ENCODE measurements around the gene OPHN1.

OPHN1 gene

DNA sequence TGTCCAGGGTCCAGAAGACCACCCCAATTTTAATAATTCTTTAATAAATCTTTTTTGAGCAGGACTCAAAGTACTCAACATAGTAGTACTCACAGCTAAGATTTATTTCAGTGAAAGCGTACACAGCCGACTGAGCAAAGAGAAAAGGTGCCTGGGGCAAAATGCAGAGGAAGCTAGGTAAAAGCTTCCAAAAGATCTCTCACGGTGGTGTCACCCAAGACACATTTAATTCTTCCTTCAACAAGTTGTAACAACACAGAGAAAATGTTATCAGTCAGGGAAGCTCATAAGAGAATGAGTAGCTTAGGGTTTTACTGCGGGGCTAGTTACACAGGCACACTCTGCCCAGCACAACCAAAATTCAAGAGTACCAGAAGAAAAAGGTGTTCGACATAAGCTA lies 201.1 kb downstream of the OPHN1 start:
- no peak for DNase-seq

DNA sequence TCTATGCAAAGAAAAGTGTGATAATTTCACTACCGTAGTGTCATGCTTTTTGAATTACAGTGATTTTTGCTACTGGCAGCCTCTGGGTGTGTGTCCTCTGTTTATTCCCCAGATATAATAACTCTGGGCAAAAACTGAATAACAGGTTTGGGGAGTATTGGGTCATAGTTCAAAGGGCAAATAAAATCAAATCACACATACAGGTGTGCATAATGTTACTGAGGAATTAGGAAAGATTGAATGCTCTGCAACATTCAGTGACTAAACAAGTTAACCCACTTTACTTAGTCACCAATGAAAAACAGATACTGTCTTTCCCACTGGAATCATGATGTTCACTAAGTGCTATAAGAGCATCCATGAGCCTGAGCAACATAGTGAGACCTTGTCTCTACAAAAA lies 224.3 kb downstream of the OPHN1 start:
- DNase-seq: no peak

DNA sequence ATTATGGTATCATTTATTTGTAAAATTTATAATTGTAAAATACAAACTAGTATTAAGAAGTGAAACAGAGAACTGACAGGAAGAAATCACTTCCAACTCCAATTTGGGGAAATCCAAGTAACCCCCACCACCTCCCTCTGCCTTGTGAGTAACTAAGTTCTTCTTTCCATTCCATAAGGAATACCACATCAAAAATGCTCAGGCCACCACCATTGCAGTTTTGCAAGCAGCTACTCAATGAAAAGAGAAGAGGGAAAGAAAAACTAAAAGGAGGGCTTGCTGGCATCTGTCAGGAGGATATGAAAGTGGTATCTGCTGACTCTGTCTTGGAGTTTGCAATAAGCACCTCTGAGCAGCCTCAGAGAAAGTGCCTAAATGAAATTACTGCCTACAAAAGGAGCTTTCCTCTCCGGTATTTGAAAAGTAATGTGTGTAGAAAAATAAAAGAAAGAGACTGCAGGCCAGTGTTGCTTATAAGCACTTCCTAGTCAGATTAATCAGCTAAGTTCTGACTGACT lies 228.7 kb downstream of the OPHN1 start:
- DNase-seq: no peak

DNA sequence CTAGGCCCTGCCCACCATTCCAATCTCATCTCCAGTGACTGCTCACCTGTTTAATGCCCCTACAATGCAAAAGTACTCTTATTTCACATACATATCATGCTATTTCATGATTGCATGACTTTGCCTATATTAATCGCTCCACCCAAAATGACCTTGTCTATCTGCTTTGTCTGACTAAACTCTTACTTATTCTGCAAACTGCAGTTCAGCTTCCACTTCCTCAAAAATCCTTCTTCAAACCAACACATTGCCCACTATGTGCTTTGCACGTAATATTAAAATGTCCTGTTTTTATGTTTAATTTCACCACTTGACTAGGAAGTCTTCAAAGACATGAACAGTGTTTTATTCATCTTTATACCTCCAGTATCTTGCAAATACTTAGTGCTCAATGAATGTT lies 229.6 kb downstream of the OPHN1 start:
- DNase-seq: no peak

DNA sequence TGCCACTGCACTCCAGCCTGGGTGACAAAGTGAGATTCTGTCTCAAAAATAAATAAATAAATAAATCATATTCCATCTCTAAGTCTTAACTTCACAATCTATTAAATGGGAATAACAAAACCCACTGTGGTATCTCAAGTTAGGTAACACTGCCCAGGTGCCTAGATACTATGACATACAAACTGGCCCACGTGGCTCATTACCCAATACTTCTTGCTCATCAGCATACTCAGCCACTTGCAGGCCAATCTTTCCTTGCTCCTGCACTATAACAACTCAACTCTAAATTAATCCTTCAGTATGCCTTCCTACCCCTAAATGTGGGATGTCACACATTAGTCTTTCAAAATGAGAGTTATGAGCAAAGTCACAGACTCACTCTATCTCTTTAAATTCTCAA lies 230.1 kb downstream of the OPHN1 start:
- no peak for DNase-seq

DNA sequence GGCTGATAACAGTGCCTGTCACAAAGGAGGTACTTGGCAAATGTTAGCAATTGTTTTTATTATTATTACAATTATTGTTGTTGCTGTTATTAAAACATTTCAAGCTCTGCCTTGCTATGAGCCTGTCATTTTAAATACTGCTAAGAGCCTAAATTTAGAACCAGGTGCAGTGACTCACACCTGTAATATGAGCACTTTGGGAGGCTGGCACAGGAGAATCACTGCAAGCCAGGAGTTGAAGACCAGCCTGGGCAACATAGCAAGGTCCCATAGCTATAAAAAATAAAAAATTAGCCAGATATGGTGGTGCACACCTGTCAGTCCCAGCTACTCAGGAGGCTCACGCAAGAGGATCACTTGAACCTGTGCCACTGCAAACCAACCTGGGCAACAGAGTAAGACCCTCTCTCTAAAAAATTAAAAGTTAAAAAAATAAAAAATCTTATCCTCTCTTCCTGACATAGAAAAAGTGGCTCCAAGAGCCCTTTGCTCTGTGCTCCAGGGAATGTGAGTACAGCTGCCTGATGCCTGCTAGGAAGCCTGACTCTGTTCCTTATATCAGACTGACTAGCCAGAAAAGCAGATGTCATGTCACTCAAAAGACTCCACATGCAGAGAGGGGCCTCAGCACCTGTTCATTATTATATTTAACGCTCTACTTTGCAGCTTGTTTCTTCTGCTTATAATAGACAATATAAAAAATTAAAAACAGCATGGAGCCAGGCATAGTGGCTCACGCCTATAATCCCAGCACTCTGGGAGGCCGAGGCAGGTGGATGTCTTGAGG lies 234.0 kb downstream of the OPHN1 start:
- no peak for DNase-seq

DNA sequence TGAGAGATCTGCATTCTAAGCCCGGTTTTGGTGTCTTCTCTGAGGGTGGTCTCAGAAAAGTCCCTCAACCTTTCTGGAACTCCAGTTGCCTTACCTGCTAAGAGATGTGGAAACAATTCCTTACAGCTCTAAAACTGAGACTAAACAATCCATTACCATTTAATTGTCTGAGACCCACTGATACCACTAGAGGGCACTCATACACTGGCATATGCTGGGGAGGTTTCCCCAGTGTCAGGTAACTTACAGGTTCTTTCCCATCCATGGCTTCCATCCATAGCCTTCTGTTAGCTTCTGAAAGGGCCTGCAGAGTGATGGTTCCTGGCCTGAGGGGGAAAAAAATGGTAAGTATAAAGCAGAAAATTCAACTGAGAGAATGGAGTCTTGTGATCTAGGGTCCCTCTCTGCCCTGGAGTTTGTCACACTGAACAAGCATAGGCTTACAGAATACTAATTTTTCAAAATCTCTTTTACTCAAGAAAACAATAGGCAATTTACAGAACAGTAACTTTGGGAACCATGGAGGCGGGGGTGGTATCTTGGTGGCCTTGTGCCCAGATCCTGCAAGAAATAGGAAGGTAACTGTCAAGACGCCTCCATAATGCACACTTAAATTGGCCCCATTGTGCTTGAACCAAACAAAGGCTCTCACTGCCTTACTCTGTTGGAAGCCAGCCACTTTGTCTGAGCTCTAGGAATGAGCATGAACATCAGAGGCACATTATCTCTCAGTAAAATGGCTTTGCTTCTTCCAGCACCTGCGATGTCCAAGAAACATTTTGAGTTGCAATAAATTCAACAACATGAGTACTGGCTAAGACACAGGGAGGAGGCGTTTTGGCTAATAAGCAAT lies 236.1 kb downstream of the OPHN1 start:
- no peak for DNase-seq

DNA sequence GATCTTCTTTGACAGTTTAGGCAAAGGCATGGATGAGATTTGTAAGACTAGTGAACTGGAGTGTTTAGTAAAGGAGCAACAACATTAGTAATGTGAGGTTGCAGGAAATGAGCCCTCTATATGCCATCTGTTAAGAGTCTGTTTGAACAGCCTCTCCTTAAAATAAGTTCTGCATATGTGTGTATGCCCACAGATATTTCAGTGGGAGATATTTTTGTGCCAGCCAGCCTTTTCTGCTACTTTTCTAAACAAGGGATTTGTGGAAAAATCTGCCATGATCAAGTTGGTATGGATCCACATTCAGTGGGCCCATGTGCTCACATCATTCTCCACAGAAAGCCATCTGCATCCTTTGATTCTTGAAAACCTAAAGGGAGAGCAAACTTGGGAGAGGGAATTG lies 237.7 kb downstream of the OPHN1 start:
- DNase-seq: no peak

DNA sequence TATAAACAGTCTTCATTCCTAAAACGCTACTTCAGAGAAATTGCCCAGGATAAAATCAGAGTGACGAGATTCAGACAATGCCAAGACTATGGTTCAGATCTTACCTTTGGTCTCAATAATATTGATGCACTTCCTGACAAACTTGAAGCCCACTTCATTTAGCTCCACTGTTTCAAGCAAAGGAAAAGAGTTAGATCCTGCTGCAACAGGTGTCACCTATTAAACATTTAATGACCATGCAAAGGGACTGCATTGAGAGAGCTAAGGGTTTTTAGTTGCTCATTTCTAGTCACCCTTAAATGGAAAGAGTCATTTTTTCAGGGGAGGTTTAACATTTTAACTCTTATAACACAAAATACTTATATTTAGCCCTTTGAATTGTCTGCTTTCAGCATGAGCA lies 239.5 kb downstream of the OPHN1 start:
- DNase-seq: no peak

DNA sequence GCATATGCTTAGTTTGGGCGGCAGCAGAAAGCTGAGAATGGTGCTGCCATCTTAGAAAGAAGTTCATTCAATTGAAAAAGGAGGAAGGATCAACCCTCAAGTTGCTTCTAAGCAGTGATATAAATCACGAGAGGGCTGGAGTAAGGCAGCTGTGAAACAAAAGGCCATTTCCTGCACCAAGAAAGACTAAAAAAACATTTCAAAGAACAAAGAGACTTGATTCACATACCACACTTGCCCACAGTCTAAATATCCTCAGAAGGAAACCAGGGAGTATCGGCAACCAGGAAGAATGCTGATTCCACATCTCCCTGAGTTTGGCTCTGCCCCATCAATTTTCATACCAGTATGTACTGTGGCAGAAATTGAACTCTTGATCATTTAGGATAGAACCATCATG lies 240.1 kb downstream of the OPHN1 start:
- no peak for DNase-seq

DNA sequence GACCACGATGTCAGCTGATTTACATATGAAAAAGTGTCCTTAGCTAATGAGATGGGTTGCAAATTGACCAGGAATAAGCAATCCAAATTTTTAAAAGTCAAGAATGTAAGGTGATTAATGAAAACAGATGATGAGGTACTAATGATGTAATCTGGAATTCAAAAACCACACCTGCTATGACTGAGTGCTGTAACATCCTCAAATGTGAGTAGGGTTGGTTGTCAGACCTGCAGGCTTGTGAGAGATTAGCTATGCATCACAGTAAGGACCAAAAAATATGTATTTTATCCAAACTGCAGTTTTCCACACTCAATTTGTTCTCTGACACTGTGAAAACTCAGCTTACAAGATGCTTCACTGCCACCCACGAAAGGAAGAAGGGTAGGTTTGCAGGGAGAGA lies 242.5 kb downstream of the OPHN1 start:
- no peak for DNase-seq

DNA sequence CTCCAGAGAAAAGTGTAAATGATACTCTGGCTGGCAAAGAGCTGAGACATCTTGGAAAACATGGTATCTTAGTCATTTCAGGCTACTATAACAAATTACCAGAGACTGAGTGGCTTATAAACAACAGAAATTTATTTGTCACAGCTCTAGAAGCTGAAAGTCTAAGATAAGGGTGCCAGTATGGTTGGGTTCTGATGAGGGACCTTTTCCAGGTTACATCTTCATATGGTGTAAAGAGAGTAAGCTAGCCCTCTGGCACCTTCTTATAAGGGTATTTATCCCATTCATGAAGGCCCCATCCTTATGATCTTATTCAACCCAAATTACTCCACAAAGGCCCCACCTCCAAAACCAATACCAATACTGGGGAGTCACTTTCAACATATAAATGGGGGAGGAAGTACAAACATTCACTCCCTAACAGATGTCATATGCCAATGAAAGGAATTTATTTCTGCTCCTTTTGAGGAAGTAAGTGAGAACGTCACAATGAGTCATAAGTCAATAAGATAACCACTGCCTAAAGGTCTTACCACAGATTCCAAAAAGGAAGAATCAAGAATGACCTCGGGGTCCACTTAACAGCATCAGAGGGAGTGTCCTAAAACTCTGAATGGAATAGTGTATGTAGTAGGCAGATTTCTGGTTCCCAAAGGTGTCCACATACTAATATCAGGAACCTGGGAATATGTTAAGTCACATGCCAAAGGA lies 246.6 kb downstream of the OPHN1 start:
- no peak for DNase-seq

DNA sequence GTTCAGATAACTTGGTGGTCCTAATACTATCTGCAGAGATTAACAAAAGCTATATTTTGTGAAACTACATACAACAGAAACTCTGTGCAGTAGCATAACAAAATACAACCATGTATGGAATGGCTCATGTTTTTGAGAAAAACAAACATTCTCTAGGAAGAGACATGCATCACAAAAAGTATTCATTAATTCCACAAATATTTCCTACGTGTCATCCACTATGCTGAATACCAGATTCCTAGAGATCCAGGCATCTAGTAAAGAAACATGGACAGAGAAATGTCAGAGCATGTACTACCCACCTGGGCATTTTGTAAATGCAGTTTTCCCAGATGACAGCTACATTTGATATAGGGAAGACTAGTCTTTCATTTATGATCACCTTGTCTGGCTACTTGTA lies 248.1 kb downstream of the OPHN1 start:
- no peak for DNase-seq

DNA sequence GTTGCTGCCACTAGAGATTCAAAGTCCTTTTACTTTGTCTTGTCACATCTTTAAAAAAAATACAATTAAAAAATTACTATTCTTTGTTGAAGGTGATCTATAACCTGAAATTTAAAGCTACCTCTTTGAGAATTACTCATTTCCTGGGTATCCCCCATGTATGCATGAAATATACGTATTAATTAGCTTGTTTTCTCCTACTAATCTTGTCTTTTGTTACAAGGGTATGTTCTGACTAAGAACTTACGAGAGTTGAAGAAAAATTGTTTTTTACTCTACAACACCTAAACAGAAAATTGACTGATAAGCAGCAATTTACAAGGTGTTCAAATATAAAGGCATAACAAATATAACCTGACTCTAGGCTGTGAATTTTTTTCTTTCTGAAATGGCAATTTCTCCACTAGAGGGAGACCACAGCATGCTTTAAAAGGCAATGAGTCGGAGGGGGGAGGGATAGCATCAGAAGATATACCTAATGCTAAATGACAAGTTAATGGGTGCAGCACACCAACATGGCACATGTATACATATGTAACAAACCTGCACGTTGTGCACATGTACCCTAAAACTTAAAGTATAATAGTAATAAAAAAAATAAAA lies 249.6 kb downstream of the OPHN1 start:
- no peak for DNase-seq

DNA sequence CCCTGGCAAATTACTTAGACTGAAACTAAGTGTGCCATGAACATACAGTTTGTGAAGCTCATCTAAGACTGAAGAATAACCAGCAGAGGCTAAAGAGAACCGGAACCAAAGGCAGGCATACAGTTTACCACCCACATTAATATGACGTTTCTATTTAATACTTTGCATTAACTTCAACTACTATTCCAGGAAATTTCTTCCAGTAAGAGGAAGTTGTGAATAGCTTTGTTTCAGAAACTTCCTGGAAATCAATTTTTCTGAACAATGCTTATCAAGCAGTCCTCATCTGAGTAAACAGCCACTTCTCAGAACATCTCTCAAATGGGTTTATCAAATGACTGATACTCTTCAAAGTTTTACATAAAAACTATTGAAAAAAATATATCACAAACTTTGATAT lies 252.7 kb downstream of the OPHN1 start:
- DNase-seq: no peak

DNA sequence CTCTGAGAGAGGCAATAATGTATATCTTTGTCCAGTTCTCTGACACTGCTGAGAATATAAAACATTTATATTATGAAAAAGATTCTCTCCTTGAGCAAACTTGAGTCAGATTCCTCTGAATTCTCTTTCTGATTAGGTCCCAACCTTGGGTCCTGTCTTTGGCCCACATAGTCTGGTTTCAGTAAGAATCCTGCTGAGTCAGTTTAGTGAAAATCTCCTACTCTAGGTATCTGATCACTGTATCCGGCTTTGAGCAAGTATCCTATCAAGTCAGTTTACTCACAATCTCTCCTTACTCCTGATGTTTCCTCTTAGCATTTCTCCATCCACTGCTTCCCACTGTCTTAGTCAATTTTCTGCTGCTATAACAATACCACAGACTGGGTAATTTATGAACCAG lies 253.9 kb downstream of the OPHN1 start:
- DNase-seq: no peak

DNA sequence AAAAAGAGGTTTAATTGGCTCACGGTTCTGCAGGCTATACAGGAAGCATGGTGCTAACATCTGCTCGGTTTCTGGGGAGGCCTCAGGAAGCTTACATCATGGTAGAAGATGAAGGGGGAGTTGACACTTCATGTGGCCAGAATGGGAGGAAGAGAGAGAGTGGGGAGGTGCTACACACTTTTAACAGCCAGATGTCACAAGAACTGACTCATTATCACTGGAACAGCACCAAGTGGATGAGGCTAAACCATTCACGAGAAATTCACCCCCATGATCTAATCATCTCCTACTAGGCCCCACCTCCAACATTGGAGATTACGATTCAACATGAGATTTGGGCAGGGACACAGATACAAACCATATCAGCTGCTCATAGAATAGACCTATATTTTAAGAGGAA lies 255.8 kb downstream of the OPHN1 start:
- no peak for DNase-seq

DNA sequence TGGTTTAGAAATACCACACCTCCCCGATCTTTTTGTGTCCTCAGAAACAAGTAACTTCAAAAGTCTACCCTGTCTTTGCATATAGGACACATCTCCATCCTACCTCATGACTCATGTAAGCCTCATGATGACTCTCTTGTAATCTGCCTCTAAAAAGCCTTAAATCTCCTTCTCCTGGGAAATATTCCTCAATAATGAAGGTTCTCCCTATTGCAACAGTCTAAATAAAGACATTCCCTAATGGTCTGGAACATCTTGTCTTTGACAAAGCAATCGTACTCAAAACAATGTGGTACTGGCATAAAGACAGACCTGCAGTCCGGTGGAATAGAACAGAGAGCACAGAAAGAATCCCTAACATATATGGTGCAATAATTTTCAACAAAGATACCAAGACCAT lies 257.7 kb downstream of the OPHN1 start:
- DNase-seq: no peak

DNA sequence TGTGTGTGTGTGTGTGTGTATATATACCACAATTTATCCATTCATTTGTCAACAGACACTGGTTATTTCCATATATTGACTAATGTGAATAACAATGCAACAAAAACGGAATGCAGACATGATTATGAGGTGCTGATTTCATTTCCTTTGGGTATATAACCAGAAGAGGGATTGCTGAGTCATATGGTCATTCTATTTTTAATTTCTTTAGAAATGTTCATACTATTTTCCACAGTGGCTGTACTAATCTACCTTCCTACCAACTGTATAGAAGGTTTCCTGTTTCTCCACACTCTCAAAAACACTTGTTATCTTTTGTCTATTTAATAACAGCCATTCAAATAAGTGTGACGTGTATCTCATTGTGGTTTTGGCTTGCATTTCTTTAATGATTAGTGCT lies 269.9 kb downstream of the OPHN1 start:
- DNase-seq: no peak

DNA sequence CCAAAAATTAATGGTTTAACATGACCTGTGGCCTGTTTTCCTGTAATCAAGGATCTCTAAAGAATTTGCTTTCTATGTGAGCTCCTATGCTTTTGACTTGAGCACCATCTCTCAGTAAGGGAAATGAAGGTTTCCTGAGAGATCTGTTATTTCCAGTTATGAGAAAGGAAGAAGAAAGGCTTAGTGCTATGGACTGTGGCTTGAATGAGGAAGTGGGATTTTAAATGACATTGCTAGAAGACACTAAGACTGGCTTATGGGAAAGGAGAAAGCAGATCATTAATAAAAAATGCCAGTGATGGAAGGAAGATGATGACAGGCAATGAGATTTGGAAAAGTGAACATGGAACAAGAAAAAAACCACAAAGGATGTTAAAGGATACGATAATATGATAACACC lies 285.4 kb downstream of the OPHN1 start:
- no peak for DNase-seq

DNA sequence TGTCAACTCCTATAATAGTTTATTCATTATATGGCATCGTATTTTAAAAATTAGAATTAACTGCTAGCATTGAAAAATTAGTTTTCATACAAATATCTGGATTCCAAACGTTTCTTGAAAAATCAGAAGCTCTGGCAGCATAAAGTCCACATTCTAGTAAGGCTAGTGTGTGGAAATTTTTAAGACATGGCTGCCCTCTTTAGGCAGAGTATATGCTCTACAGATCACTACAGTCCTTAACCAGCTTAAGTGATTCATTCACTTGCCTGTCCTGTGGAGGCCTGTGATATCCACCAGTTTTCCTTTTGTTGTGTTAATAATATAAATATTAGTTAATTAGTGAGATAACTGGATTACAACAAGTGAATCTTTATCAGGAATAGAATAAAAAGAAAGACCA lies 287.2 kb downstream of the OPHN1 start:
- no peak for DNase-seq

DNA sequence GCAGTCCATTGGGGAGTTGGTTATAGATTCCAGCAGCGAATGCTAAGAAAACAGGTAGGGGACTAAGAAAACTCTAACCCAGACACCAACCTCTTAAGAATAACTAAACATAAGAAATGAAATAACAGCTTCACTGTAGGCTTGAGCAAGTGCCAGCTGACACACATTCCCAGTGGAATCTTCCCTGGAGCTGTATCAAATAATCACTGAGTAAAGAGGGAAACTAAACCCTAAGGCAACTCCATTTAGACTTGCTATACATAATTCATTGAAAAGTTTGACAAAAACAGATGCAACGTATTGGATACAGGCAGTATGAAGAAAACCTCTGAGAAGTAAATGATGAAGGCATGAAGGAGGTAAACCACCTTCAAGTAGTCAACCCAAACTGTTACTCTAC lies 293.5 kb downstream of the OPHN1 start:
- no peak for DNase-seq

DNA sequence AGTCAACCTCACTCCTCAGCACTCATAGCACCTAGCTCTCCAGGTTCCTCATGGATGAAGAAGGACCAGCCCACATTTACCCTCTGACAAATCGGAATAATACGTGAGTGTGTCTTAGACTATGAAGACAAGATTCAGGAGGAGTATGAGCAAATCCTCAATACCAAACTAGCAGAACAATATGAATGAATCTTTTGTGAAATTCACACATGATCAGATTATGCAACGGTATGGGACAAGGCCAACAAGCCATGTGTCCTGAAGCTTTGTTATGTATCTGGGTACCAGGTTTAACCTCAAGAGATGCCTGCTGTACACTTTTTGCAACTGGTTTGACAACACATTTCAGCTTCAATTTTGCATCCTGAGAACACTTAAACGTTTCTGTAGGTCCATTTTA lies 300.1 kb downstream of the OPHN1 start:
- DNase-seq: no peak

Data from CD4-positive, alpha-beta T cell treated with Interleukin-15 for 1 hour (primary cell).